HG03521 (cell line): ENCODE results near the gene TNS3.

Experiments
- ATAC-seq: cut with Tn5 transposase; IDR thresholded peaks from one replicate; pipeline ENCODE4 v1.9.1; 2021; ENCODE audit warnings: mild to moderate bottlenecking, moderate library complexity; ENCODE audit not compliant: unreplicated experiment

Gene TNS3

GRCh38 chr7:47438411-47439029, 143.4 kb downstream of the TNS3 start:
- ATAC-seq, result no peak

- ATAC-seq, result no peak
Measured at GRCh38 chr7:47435889-47436312, 146.0 kb downstream of the TNS3 start.

- ATAC-seq, result no peak
Measured at GRCh38 chr7:47433564-47433895, 148.4 kb downstream of the TNS3 start.

GRCh38 chr7:47432671-47433563, 149.0 kb downstream of the TNS3 start:
- no peak for ATAC-seq

GRCh38 chr7:47430422-47430821, 151.5 kb downstream of the TNS3 start:
- ATAC-seq, result no peak

- no peak for ATAC-seq
Measured at GRCh38 chr7:47428768-47429472, 153.0 kb downstream of the TNS3 start.

- no peak for ATAC-seq
Measured at GRCh38 chr7:47428052-47428767, 153.7 kb downstream of the TNS3 start.

GRCh38 chr7:47427051-47427643, 154.8 kb downstream of the TNS3 start:
- ATAC-seq, result no peak

GRCh38 chr7:47424523-47424922, 157.4 kb downstream of the TNS3 start:
- ATAC-seq, result no peak

GRCh38 chr7:47423196-47423595, 158.7 kb downstream of the TNS3 start:
- no peak for ATAC-seq

GRCh38 chr7:47422611-47423010, 159.3 kb downstream of the TNS3 start:
- ATAC-seq, result no peak

GRCh38 chr7:47421456-47421855, 160.5 kb downstream of the TNS3 start:
- no peak for ATAC-seq

- no peak for ATAC-seq
Measured at GRCh38 chr7:47420122-47420780, 161.7 kb downstream of the TNS3 start.

- no peak for ATAC-seq
Measured at GRCh38 chr7:47419471-47419870, 162.4 kb downstream of the TNS3 start.

- ATAC-seq, result no peak
Measured at GRCh38 chr7:47418601-47419309, 163.2 kb downstream of the TNS3 start.

GRCh38 chr7:47416492-47417480, 165.1 kb downstream of the TNS3 start:
- no peak for ATAC-seq

GRCh38 chr7:47415318-47416212, 166.3 kb downstream of the TNS3 start:
- no peak for ATAC-seq
